NCI-H446 treated with DMSO at 0.1 percent for 48 hours (cell line): Measurements from ENCODE around the gene PARD3B.
A peak's percentile ranks its signal among the peaks of the same experiment; 100 is the strongest.

ENCODE experiments used
- DNase-seq: peaks from one replicate; lab custom pipeline; 2025; lab: John Stamatoyannopoulos, UW

The PARD3B gene

DNA sequence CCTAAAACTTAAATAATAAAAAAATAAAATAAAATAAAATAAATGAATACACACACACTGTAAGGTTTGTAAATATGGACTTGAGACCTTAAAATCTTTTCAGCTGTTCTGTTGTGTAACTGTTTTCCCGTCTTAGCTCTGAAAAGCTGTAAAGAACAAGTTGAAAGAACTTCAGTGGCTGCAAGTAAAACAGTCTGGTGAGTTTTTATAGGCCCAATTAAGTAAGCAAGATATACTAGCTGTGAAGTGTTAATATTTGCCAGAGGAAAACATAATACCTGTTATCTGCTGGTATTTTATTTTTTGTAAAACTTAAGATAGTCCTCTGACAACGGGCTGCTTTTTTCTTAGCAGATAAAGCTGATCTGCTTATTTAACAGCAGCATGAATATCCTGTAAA is 960.1 kb downstream of the PARD3B start:
- no peak for DNase-seq

DNA sequence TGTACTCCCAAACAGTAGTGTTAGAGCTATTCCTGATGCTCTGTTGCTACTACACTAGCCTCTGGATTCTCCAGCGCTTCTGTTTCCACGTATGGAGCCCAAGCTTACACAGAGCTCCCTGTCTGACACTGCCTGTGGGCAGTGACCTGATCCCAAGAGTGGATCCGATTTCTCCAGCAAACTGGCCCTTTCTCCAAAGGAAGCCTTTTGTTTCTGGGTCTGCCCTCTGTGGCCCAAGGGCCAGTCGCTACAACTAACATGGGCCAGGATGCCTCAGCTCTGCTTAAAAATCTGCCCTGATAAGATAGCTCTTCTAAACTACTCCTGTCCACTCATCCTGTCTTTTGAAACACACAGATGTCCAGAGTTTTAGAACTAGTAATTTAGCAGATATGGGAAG is 964.4 kb downstream of the PARD3B start:
- DNase-seq, result no peak

DNA sequence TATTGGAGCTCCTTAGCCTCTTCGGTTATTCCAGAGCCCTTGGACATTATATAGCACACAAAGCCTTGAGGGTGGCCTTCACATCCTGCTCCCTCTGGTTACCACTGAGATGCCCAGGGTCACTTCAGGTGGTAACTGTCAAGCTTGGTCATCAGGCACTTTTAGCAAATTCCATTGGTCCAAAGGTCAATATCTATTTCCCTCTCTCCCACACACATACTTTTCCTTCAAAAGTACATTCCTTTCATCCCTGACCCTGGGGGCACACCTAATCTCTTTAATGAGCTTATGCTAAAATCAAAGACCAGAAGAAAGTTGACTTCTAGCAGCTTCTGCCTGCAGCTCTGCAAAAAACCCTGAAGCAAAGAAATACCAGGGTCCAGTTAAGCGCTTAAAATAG is 965.1 kb downstream of the PARD3B start:
- no peak for DNase-seq

- DNase-seq, result no peak
Observed at GRCh38 chr2:205511221-205511620, 965.9 kb downstream of the PARD3B start.

DNA sequence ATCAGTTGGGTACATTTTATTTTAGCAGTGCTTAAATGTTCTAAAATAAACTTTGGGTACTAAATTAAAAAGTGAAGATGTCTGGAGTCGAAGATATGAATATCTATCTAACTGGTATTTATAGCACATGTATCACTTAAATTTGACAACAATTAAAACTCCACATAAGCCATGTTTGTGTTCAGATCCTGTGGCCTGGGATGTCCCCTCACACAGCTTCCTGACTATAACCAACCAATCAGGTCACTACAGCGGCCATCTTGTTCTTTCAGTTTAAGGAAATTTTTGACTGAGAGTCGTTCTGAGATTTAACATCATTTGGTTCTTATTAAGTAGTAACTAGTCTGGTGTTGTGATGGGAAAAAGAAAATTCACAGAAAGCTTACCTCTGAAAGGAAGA is 966.4 kb downstream of the PARD3B start:
- DNase-seq, result no peak

DNA sequence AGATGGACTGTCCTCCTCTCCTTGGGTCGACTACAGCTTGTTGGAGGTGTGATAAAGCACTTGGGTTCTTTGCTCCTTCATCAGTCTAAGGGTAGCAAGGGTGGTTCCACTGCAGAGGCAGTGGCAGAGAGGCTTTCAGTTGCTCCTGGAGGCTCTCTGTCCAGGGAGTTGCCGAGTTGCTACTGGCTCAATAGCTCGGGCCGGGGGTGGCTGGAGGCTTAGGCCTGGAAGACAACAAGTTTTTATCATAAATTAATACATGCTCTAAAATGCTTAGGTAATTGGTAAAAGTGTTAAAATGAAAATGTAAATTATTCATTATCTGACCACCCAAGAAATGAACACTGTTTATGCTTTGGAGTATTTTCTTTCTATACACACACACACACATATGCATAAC is 975.0 kb downstream of the PARD3B start:
- no peak for DNase-seq

DNA sequence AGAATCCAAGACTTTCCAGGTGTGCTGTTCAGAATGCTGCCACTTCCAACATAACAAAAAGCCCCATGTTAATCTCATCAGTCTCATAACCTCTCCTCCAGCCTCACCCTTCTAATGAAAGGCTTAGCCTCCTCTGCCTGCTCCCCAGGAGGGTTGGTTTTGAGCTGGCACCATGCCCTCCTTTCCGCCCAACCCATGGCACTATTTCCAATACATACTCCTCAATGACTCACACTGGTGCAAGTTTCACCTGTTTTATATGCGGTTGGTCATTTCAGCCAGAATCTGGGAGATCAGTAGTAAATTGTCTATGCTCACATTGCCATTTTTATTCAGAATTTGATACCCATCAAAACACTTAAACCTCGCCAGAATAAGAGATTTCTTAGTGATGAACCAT is 979.4 kb downstream of the PARD3B start:
- DNase-seq, result no peak

DNA sequence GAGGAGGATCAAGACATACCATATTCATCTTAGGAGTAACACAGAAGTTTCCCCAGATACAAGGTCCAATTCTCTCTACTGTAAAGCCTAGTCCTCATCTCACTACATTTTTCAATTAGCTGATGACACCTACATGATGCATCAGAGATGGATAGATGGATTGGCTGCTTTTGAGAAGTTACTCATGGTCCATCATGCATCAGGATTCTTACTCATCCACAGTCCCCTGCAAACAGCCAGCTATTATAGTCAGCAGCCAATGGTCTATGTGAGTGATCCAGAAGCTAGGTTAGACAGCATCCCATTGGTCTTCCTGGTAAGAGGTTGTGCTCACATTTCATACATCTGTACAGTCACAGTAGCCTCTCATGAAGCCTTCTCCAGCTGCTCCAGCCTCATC is 982.5 kb downstream of the PARD3B start:
- DNase-seq, result no peak

DNA sequence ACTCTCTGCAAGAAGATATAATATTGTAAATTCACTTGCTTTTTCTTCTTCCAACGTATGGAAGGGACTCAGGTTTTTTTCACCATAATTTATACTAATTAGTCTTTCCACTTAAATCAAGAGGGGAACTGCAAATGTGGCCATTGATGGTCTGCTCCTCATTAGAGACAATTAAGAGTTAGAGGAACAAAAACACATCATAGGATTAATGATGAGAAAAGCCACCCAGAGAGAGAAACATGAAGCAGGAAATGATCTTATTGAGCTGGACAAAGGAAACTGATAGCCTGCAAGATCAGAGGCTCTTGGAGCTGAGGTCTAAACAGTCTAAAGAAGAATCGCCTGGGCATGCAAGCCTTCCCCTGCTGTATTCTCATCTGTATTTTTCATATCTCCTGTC is 985.8 kb downstream of the PARD3B start:
- no peak for DNase-seq

DNA sequence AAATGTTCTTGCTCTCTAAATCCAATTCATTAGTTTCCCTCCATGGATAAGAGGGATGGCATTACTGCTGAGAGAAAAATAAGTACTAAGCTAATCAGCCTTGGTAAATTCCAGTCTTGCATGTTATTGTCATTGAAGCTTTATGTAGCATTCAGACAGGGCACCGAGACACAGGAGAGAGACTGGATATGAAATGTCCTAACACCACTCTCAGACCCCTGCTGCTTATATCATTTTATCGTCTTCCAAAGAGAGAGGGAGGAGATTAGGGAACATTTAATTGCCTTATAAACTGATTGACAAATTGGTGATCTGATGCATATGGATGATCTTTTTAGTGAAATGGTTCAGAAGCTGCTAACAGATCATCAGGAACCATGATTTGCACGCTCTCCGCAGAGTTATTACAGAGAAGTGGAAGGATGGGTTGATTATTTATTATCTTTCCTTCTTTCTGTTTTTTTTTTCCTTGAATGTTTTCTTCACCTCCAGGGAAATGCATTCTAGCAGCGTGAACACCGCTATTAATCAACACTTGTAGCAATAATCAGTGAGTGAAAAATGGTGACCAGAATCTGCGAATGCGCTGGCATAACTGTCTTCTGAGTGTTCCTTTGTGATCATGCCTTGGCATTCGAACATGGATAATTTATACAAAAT is 986.3 kb downstream of the PARD3B start:
- no peak for DNase-seq

- no peak for DNase-seq
Observed at GRCh38 chr2:205535001-205535400, 989.7 kb downstream of the PARD3B start.

DNA sequence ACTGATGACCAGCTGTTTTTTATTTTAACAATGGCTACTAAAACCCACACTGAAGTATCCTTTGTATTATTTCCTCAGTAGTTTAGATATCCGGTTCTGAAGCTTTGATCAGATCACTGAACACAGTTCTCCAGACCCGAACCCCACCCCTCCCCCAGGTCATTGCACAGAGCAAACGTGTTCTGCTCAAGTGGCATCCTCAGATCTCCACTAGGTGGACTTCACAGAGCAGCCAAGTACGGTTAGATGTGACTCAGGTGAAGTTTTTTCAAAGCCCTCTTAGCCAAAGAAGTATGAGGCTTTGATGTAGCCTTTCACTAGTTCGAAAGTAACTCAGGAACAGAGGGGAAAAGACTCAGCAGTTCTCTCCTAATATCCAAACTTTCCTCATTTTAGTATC is 994.3 kb downstream of the PARD3B start:
- DNase-seq, result no peak

GRCh38 chr2:205540036-205540435 is 994.8 kb downstream of the PARD3B start:
- DNase-seq, result no peak

DNA sequence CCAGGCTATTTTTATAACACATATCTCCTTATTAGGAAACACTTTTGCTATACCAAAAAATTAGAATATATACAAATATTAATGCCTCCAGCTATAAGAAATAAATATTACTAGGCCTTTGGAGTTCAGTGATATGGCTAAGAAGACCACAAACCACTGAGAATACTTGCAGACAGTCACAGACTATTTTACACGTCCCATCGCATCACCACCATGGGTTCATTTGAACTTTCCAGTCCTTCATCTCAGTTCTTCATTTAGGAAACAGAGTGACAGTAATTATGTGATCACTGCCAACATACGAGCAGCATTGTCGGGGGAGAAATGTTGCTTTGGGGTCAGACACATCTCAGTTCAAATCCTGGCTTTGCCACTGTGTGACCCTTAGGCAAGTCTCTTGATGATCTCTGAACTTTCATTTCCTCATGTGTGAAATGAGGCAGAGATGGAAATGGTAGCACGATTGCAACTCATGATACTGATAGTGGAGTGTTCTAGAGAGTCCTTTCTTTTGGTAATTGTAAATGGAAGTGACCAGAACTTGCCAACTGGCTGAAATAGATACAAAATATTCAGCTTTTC is 998.1 kb downstream of the PARD3B start:
- DNase-seq, result no peak

DNA sequence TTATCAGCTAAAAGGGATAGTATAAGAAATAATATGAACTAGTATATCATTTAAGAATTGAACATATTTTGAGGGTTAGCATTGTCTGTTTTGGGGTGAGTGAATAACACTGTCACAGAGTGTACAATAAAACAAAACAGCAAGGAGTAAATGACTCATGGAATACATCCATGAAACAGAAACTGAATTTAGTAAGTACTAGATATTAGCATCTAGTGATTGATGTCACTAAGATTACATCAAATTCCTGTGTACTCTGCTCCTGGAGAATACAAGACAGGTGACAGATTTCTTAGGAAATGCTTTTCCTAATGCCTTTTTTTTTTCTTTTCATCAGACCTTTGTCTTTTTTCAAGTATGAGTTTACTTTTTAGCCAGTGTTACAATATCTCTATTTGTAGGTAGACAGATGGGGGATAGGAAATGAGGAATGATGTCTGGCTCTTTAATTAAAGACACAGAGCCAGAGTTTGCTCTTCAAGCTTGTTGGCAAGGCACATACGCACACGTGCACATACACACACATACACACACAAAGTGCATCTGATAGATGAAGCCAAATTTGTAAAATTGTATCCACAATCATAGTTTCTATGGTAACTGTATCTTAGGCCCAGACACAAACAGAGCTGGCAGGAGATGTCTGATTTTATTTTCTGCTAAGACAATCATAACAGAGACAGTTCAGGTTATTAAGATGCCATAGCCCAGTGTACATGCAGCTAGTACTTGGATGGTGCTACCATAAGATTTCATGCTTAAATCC is 998.8 kb downstream of the PARD3B start:
- peak; percentile 21 for DNase-seq

- DNase-seq, result no peak
Observed at GRCh38 chr2:205545971-205546816, 1000.9 kb downstream of the PARD3B start.

GRCh38 chr2:205555566-205556230 is 1010.4 kb downstream of the PARD3B start:
- DNase-seq, result no peak

- DNase-seq, result no peak
Observed at GRCh38 chr2:205556357-205556756, 1011.1 kb downstream of the PARD3B start.

- DNase-seq, result no peak
Observed at GRCh38 chr2:205556841-205557539, 1011.7 kb downstream of the PARD3B start.

- no peak for DNase-seq
Observed at GRCh38 chr2:205557873-205558272, 1012.6 kb downstream of the PARD3B start.

DNA sequence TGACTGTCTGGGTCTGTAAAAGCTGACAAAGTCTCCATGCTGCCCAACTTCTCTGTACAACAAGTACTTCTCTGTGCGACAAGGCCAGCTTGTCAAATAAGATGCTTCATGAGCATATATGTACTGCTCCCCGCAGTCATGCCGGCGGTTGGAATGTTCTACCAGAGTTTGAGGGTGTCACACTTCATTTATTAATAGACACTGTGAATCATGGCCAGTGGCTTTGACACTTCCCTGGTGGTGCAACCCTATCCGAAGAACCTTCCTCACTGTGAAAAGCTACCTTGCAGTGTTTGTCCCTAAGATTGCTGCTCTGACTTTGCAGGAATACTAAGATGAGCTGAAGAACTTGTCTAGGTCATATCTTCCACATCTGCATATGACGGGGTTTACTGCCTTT is 1016.2 kb downstream of the PARD3B start:
- no peak for DNase-seq
